Skeletal muscle satellite cell (primary cell): ENCODE measurements around the gene KLF8. TPM values are rescaled to one million over a fixed set of nuclear protein-coding genes. Genes with fewer than 3 reads are reported as not detected.
"Not testable (repeated sequence)": the region's sequence is repeated elsewhere in the genome, so short reads cannot be mapped to it uniquely, and the experiment has no call there.

Experiments used
- H3K27me3 ChIP-seq: 2 replicates; pipeline ENCODE4 v1.7.0; 2013; ENCODE audit warnings: low read length; ENCODE audit not compliant: control insufficient read depth, insufficient read depth
- H3K36me3 ChIP-seq: 2 replicates; pipeline ENCODE4 v1.7.0; 2013; ENCODE audit warnings: mild to moderate bottlenecking, control low read depth, low read length; ENCODE audit not compliant: insufficient read depth
- H3K4me1 ChIP-seq: 2 replicates; pipeline ENCODE4 v1.7.0; 2013; ENCODE audit warnings: low read length; ENCODE audit not compliant: control insufficient read depth, insufficient read depth
- H3K4me2 ChIP-seq: 2 replicates; pipeline ENCODE4 v1.7.0; 2013; ENCODE audit warnings: mild to moderate bottlenecking, low read length
- H3K4me3 ChIP-seq: 2 replicates; pipeline ENCODE4 v1.7.0; 2013; ENCODE audit warnings: low read length
- H3K9ac ChIP-seq: 2 replicates; pipeline ENCODE4 v1.7.0; 2013; ENCODE audit warnings: mild to moderate bottlenecking, low read depth, low read length, moderate library complexity
- H3K9me3 ChIP-seq: replicated peaks from 2 replicates; pipeline ENCODE4 v1.7.0; 2013; ENCODE audit warnings: mild to moderate bottlenecking, control low read depth, low read length
- total RNA-seq: library from RNA; depleted of rRNA; stranded (reverse); fragments of >200 nt; gene quantifications from 2 replicates; pipeline ENCODE4 v1.2.3, GENCODE V29; 2012; rRNA removed

KLF8 gene
- total RNA-seq, result 1.5 and 2.6 TPM in 2 replicates

- peak within 1 kb of the TSS; percentile 70 for H3K4me3 ChIP-seq
- peaks cover 20% of the 10 kb centered on the region for H3K27me3 ChIP-seq
- H3K9ac ChIP-seq, result peak within 1 kb of the TSS; percentile 50
- no peaks in the 10 kb centered on the region for H3K9me3 ChIP-seq
- H3K36me3 ChIP-seq, result no peaks in the 10 kb centered on the region
- H3K4me1 ChIP-seq, result no peaks in the 10 kb centered on the region
- peak within 1 kb of the TSS; percentile 89 for H3K4me2 ChIP-seq
These were observed at the start of gene KLF8 for GRCh38 chrX:56232221-56233082. TSS of gene KLF8 (plus strand) at chrX:56232356. CDS start at chrX:56233335, 979 bp downstream.

GRCh38 chrX:56206945-56207344 lies 25.2 kb upstream of the KLF8 start:
- H3K27me3 ChIP-seq, H3K9me3 ChIP-seq, H3K4me2 ChIP-seq, H3K36me3 ChIP-seq, H3K4me3 ChIP-seq, H3K4me1 ChIP-seq, H3K9ac ChIP-seq: not testable (repeated sequence)

DNA sequence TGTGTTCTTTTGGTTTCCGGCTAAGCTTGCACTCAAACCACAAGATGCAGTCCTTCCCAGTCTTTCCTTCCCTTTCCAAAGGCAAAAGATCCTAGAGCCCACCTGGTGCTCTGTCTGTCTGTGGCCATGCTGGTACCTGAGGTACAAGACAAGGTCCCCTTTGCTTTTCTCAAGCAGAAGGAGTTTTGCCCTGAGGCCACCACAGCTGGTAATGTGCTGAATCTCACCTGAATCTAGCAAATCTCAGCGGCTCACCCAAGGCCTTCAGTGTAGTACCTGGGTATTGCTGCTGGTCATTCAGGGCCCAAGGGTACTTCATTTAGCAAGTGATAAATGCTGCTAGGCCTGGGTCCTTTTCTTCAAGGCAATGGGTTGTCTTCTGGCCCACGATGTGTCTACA lies 20.5 kb upstream of the KLF8 start:
- no peaks in the 10 kb centered on the region for H3K36me3 ChIP-seq
- H3K4me2 ChIP-seq, result no peak overlapping the region
- H3K4me3 ChIP-seq, result no peak overlapping the region
- no peaks in the 10 kb centered on the region for H3K4me1 ChIP-seq
- H3K9ac ChIP-seq, result no peak overlapping the region
- no peaks in the 10 kb centered on the region for H3K9me3 ChIP-seq
- H3K27me3 ChIP-seq, result no peaks in the 10 kb centered on the region

DNA sequence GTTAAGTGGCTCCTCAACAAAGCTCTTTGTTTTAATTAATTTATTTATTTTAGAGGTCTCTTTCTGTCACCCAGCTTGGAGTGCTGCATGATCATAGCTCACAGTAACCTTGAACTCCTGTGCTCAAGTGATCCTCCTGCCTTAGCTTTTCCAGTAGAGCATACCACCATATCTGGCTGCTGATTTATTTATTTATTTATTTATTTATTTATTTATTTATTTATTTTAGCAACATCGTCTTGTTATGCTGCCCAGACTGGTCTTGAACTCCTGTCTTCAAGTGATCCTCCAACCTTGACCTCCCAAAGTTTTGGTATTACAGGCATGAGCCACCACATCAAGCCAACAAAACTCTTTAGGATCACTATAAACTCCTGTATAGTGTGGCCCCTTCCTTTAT lies 15.8 kb upstream of the KLF8 start:
- H3K4me1 ChIP-seq, result no peaks in the 10 kb centered on the region
- no peak overlapping the region for H3K4me3 ChIP-seq
- no peaks in the 10 kb centered on the region for H3K27me3 ChIP-seq
- no peak overlapping the region for H3K4me2 ChIP-seq
- no peaks in the 10 kb centered on the region for H3K36me3 ChIP-seq
- no peaks in the 10 kb centered on the region for H3K9me3 ChIP-seq
- no peak overlapping the region for H3K9ac ChIP-seq

DNA sequence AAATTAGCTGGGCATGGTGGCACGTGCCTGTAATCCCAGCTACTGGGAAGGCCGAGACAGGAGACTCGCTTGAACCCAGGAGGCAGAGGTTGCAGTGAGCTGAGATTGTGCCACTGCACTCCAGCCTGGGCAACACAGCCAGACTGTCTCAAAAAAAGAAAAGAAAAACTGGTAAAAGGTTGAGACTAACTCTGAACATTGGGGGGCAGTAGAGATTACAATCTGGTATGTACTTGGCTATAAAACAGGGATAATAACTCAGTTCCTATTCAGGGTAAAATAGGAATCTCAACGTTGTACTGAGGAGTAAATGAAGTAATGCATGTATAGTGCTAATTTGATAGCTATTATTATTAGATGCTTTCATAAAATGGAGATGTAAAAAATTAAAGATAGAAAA lies 12.5 kb upstream of the KLF8 start:
- Histone ChIP-seq H3K9me3 (no peaks in the 10 kb centered on the region), H3K4me3 (no peak overlapping the region), H3K4me2 (no peak overlapping the region), H3K9ac (no peak overlapping the region), H3K36me3 (no peaks in the 10 kb centered on the region), H3K4me1 (no peaks in the 10 kb centered on the region), H3K27me3 (peaks cover under 1% of the 10 kb centered on the region)

DNA sequence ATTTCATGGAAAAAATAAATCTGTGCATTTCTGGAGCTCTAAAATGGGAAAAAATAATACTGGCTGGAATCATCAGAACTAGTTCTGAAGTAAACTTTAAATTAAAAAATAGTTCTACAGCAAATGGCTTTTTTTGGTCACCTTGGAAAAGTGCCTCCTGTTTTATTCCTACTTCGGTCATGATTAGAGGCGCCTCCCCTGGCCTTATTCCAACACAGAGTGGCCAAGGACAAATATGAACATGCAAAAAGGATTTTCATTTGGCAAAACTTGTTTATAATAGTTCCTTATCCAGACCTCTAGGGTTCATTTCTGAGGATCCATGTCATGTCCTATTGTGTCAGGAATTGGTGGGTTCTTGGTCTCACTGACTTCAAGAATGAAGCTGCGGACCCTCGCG lies 11.1 kb upstream of the KLF8 start:
- Histone ChIP-seq H3K36me3 (no peaks in the 10 kb centered on the region), H3K4me3 (no peak overlapping the region), H3K4me1 (no peaks in the 10 kb centered on the region), H3K27me3 (peaks cover 7% of the 10 kb centered on the region), H3K4me2 (no peak overlapping the region), H3K9ac (no peak overlapping the region), H3K9me3 (no peaks in the 10 kb centered on the region)

DNA sequence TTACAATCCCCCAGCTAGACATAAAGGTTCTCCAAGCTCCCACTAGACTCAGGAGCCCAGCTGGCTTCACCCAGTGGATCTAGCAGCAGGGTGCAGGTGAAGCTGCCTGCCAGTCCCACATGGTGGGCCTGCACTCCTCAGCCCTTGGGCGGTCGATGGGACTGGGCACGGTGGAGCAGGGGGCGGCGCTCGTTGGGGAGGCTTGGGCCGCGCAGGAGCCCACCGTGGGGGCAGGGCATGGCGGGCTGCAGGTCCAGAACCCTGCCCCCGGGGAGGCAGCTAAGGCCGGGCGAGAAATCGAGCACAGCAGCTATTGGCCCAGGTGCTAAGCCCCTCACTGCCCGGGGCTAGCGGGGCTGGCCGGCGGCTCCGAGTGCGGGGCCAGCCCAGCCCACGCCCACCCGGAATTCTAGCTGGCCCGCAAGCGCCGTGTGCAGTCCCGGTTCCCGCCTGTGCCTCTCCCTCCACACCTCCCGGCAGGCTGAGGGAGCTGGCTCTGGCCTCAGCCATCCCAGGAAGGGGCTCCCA lies 9.6 kb upstream of the KLF8 start:
- no peak overlapping the region for H3K9ac ChIP-seq
- H3K36me3 ChIP-seq, result no peaks in the 10 kb centered on the region
- no peak overlapping the region for H3K4me3 ChIP-seq
- H3K27me3 ChIP-seq, result peaks cover 7% of the 10 kb centered on the region
- no peak overlapping the region for H3K4me2 ChIP-seq
- H3K4me1 ChIP-seq, result no peaks in the 10 kb centered on the region
- no peaks in the 10 kb centered on the region for H3K9me3 ChIP-seq

DNA sequence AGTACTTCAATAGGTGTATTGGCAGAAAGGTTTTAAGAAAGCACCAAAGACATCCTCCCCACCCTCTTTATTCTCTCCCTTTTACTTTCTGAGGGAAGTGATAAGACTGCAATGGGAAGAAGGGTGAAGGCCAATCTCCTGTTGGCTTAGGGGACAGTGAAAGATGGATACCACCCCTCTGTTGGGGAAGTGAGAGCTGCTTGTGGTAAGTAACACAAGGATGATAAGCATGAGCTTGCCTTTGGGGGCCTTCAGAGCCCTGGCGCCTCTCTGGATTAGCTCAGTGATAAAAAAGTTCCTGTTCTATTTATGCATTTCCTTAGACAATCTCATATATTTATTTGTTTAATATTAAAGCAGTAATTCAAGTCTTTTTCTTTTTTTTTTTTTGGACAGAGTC lies 5.2 kb upstream of the KLF8 start:
- Histone ChIP-seq H3K9me3 (no peaks in the 10 kb centered on the region), H3K4me1 (no peaks in the 10 kb centered on the region), H3K4me2 (no peak overlapping the region), H3K27me3 (peaks cover 27% of the 10 kb centered on the region), H3K4me3 (no peak overlapping the region), H3K36me3 (no peaks in the 10 kb centered on the region), H3K9ac (no peak overlapping the region)

DNA sequence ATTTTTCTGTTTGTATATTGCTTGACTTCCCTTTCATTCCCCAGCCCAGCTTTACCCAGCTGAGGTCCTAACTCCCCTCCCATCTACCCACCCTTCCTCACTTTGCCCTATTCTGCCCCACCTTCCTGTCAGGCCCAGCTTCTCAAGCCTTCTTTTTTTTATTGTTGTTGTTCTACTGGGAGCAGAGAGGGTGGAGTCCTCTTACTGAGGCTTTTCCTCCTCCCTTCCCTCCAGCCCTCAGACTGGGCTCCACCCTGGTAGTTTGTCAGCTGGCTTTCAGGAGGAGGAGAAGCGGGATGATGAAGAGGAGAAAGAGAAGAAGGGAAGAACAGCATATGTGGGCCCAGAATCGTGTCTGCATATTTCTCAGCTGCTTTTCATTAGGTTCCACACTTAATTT lies 3.2 kb upstream of the KLF8 start:
- no peaks in the 10 kb centered on the region for H3K9me3 ChIP-seq
- no peak overlapping the region for H3K9ac ChIP-seq
- peaks cover 27% of the 10 kb centered on the region for H3K27me3 ChIP-seq
- H3K4me1 ChIP-seq, result no peaks in the 10 kb centered on the region
- H3K4me3 ChIP-seq, result no peak overlapping the region
- H3K4me2 ChIP-seq, result no peak overlapping the region
- no peaks in the 10 kb centered on the region for H3K36me3 ChIP-seq

DNA sequence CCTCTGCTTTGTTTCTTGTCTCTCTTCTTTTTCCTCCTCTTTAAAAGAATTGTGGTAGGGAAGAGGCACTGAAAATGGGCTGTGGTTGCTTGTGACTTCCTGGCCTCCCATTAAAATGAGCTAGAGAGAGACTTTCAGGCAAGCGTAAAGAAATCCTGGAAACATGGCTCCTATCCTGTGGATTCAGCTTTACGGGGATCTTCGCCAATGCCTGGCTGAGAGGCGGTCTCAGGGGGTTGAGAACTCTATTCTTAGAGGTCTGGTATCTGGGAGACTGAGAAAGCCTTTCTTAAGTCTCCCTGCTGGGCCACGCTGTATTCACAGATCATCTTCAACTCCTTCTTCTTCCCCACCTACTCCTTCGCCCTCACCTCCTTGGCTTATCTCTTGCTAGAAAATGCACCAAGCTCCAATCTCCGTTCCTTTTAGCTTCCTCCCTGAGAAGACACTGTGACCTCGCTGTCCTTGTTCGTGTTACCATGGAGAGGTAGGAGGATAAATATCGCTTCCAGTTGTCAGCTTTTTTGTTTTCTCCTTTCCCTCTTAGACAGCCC lies 542 bp upstream of the KLF8 start:
- H3K36me3 ChIP-seq, result no peaks in the 10 kb centered on the region
- no peak overlapping the region for H3K4me3 ChIP-seq
- H3K27me3 ChIP-seq, result peaks cover 20% of the 10 kb centered on the region
- no peak overlapping the region for H3K9ac ChIP-seq
- no peaks in the 10 kb centered on the region for H3K4me1 ChIP-seq
- H3K4me2 ChIP-seq, result peak overlapping the region; percentile 89
- H3K9me3 ChIP-seq, result no peaks in the 10 kb centered on the region

DNA sequence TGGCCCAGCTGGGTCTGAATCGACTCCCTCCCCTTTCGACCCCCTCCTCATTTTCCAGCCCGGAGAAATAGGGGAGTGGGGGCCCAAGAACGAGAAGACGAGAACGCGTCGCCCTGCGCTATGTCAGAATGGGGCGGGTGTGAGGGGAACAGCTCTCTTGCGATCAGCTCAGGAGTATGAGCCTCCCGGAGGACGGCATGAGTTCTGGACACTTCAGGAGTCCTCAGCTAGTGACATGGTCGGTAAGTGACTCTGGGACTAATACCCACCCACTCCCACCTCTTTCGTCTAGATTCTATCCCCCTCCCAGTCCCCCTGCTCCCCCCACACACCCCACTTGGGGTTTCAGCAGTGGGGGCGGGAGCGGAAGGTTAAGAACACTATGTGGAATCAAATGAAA lies 944 bp downstream of the KLF8 start:
- H3K9ac ChIP-seq, result peak overlapping the region; percentile 50
- H3K27me3 ChIP-seq, result peaks cover 20% of the 10 kb centered on the region
- H3K4me3 ChIP-seq, result peak overlapping the region; percentile 70

GRCh38 chrX:56233682-56234081 lies 1.5 kb downstream of the KLF8 start:
- Histone ChIP-seq H3K4me2 (peak overlapping the region; percentile 89), H3K9ac (peak overlapping the region; percentile 30), H3K9me3 (no peaks in the 10 kb centered on the region), H3K36me3 (no peaks in the 10 kb centered on the region), H3K27me3 (peaks cover 20% of the 10 kb centered on the region), H3K4me1 (no peaks in the 10 kb centered on the region), H3K4me3 (peak overlapping the region; percentile 70)

More for the DNA sequence above, 944 bp downstream of the KLF8 start:
- Histone ChIP-seq H3K36me3 (no peaks in the 10 kb centered on the region), H3K9me3 (no peaks in the 10 kb centered on the region), H3K4me1 (no peaks in the 10 kb centered on the region), H3K4me2 (peak overlapping the region; percentile 89)
